ENCODE results near the gene ANO1.

The ANO1 gene

GRCh38 chr11:70074746-70075145 is 3.4 kb upstream of the ANO1 start:
- no peak for DNase-seq

- no peak for DNase-seq
These were observed 2.3 kb upstream of the ANO1 start for GRCh38 chr11:70075836-70076235.

- DNase-seq = no peak
These were observed 1.6 kb upstream of the ANO1 start for GRCh38 chr11:70076461-70076931.

GRCh38 chr11:70077411-70078094 is 564 bp upstream of the ANO1 start:
- no peak for DNase-seq

GRCh38 chr11:70078781-70079616 is 882 bp downstream of the ANO1 start:
- DNase-seq = no peak

GRCh38 chr11:70079691-70080090 is 1.6 kb downstream of the ANO1 start:
- DNase-seq = no peak

- DNase-seq = no peak
These were observed 2.6 kb downstream of the ANO1 start for GRCh38 chr11:70080763-70081162.

- no peak for DNase-seq
These were observed 4.7 kb downstream of the ANO1 start for GRCh38 chr11:70082829-70083228.

GRCh38 chr11:70084046-70084984 is 6.2 kb downstream of the ANO1 start:
- DNase-seq = no peak

- no peak for DNase-seq
These were observed 8.0 kb downstream of the ANO1 start for GRCh38 chr11:70085815-70086769.

GRCh38 chr11:70087446-70088167 is 9.5 kb downstream of the ANO1 start:
- no peak for DNase-seq

- DNase-seq = no peak
These were observed 10.7 kb downstream of the ANO1 start for GRCh38 chr11:70088735-70089250.

- no peak for DNase-seq
These were observed 11.5 kb downstream of the ANO1 start for GRCh38 chr11:70089631-70090030.

GRCh38 chr11:70090961-70091381 is 12.9 kb downstream of the ANO1 start:
- DNase-seq = no peak

GRCh38 chr11:70091638-70092037 is 13.5 kb downstream of the ANO1 start:
- no peak for DNase-seq

GRCh38 chr11:70092959-70093715 is 15.0 kb downstream of the ANO1 start:
- no peak for DNase-seq

- no peak for DNase-seq
These were observed 17.6 kb downstream of the ANO1 start for GRCh38 chr11:70095541-70096252.

GRCh38 chr11:70097783-70098563 is 19.9 kb downstream of the ANO1 start:
- DNase-seq = no peak

GRCh38 chr11:70098936-70099335 is 20.8 kb downstream of the ANO1 start:
- no peak for DNase-seq

All from stimulated activated CD4-positive, alpha-beta T cell treated with anti-CD3 and anti-CD28 coated beads, Interleukin-15, amount 100 ng/mL, for 24 hours (primary cell).